Uterus (tissue), 4 donors: ENCODE results near the gene VDAC1. TPM values are rescaled to one million over a fixed set of nuclear protein-coding genes. Genes with fewer than 3 reads are reported as not detected.

Experiments
- DNase-seq, 2 donors: peaks; one replicate each; pipeline ENCODE4 v3.0.0-alpha.2; 2019 to 2020
- H3K27ac ChIP-seq, 2 donors: fragments of 200-600 bp; sonication (generic); 1 replicate in 1 of 2; 2 replicates in 1 of 2; pipeline ENCODE4 v1.5.1; 2016 to 2018
- H3K27me3 ChIP-seq, 2 donors: fragments of 200-600 bp; sonication (generic); one replicate each; pipeline ENCODE4 v1.5.1; 2018 to 2019; ENCODE audit warnings: control low read depth in 1 of 2
- H3K36me3 ChIP-seq, 2 donors: fragments of 200-600 bp; sonication (generic); one replicate each; pipeline ENCODE4 v1.5.1; 2019; ENCODE audit warnings: control low read depth in 1 of 2
- H3K4me1 ChIP-seq, 2 donors: fragments of 200-600 bp; sonication (generic); one replicate each; pipeline ENCODE4 v1.5.1; 2018 to 2019; ENCODE audit warnings: control low read depth in 1 of 2
- H3K4me3 ChIP-seq, 2 donors: fragments of 200-600 bp; sonication (generic); 1 replicate in 1 of 2; 2 replicates in 1 of 2; pipeline ENCODE4 v1.5.1; 2018 to 2019; ENCODE audit warnings: mild to moderate bottlenecking in 1 of 2
- H3K9me3 ChIP-seq, 2 donors: fragments of 200-600 bp; sonication (generic); one replicate each; pipeline ENCODE4 v1.5.1; 2019; ENCODE audit warnings: control low read depth in 1 of 2
- POLR2A ChIP-seq, 2 donors: fragments of 450-650 bp; IDR thresholded peaks; one replicate each; pipeline ENCODE4 v1.6.1; 2016; ENCODE audit warnings: antibody characterized with exemption in 2 of 2, mild to moderate bottlenecking in 1 of 2, moderate library complexity in 1 of 2
- intact Hi-C: fragments of 100-400 bp; cut with DNase I; formaldehyde crosslinking; loops from one replicate; pipeline ENCODE4 v1.15.1; 2023; ENCODE audit warnings: low total_unique reads
- total RNA-seq, 4 donors: library from RNA; depleted of rRNA in 3 of 4; stranded (reverse); fragments of >200 nt in 3 of 4; gene quantifications; one replicate each; pipeline versions ENCODE4 v1.1.0 to v1.2.4, GENCODE V29; 2014 to 2023
- TF ChIP-seq, protein P1 (sequence below), 4 experiments: fragments of 200-600 bp in 2 of 4; fragments of 450-650 bp in 2 of 4; sonication (generic) in 2 of 4; IDR thresholded peaks; one replicate each; pipeline ENCODE4 v1.5.1; 2016 to 2019; ENCODE audit warnings: antibody characterized with exemption in 4 of 4, mild to moderate bottlenecking in 2 of 4, moderate library complexity in 1 of 4
- donor health status: DM: yes; HTN: yes; CAD: no.

VDAC1 gene
- total RNA-seq, 4 donors from 2014 or later = 19.4 to 112 (median 79.8) TPM

DNA sequence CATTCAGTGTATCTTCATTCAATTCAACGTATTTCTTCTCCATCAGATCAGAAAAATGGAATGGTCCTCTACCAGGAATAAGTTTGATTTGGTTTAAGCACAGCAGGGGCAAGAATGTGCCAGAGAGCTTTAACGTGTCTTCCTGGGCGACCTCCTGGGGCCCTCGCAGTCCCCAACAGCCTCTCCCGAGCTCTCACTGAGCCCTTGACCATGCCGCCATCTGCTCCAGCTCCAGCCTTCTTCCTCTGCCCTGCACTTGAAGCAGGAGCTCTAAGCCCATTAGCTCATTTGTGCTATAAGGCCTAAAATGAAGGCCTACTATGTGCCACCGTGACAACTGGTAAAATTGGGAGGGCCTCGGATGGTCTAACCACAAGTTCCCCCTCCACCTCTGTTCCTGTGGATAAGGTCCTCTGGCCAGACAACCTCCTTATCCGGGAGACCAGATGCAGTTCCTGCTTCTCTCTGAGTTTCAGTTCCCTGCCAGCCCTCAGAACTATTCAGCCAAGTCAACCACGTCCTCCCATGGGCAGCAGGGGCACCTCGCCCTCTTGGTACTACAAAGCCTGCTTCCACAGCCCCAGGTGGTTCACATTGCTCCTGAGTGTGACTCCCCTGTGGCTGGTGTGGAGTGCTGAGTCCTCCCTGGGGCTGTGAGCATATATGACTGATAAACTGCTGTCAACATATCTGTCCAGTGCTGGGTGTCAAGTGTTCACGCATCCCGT lies 72.2 kb downstream of the VDAC1 start:
- intact Hi-C loops = no loop called here
- TF ChIP-seq, protein P1, sequence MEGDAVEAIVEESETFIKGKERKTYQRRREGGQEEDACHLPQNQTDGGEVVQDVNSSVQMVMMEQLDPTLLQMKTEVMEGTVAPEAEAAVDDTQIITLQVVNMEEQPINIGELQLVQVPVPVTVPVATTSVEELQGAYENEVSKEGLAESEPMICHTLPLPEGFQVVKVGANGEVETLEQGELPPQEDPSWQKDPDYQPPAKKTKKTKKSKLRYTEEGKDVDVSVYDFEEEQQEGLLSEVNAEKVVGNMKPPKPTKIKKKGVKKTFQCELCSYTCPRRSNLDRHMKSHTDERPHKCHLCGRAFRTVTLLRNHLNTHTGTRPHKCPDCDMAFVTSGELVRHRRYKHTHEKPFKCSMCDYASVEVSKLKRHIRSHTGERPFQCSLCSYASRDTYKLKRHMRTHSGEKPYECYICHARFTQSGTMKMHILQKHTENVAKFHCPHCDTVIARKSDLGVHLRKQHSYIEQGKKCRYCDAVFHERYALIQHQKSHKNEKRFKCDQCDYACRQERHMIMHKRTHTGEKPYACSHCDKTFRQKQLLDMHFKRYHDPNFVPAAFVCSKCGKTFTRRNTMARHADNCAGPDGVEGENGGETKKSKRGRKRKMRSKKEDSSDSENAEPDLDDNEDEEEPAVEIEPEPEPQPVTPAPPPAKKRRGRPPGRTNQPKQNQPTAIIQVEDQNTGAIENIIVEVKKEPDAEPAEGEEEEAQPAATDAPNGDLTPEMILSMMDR (IDR thresholded peaks at IDR 0.05) = no peak
- no peak for TF ChIP-seq POLR2A (IDR thresholded peaks at IDR 0.05)
- H3K4me1 ChIP-seq = no peaks in the 10 kb centered on the region
- DNase-seq = no peak
- H3K36me3 ChIP-seq = no peaks in the 10 kb centered on the region
- no peak overlapping the region for H3K27ac ChIP-seq
- no peaks in the 10 kb centered on the region for H3K27me3 ChIP-seq
- no peak overlapping the region for H3K4me3 ChIP-seq
- H3K9me3 ChIP-seq = no peaks in the 10 kb centered on the region

DNA sequence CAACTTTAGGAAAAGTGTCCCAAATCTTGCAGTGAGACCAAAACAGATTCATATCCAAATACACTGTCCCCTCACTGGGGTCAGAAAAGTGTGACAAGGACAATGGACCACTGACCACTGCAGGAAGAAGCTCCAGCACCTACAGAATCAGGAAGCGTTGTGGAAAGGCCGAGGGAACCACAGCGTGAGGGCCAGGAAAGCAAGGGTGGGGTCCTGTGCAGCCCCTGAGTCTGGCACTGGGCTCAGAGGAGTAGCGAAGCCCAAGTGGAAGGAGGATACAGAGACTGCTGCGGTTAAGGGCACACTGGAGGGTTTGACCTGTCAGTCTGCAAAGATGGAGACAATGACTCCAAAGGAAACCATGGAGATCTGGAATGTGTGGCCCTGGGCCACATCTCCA lies 73.2 kb downstream of the VDAC1 start:
- TF ChIP-seq, protein P1 (IDR thresholded peaks at IDR 0.05) = no peak
- TF ChIP-seq POLR2A (IDR thresholded peaks at IDR 0.05) = no peak
- H3K4me3 ChIP-seq = no peak overlapping the region
- no peak overlapping the region for H3K27ac ChIP-seq
- DNase-seq = no peak
- no peaks in the 10 kb centered on the region for H3K4me1 ChIP-seq
- no peaks in the 10 kb centered on the region for H3K9me3 ChIP-seq
- no peaks in the 10 kb centered on the region for H3K27me3 ChIP-seq
- intact Hi-C loops = no loop called here
- no peaks in the 10 kb centered on the region for H3K36me3 ChIP-seq

GRCh38 chr5:133930813-133931090 lies 74.0 kb downstream of the VDAC1 start:
- Histone ChIP-seq H3K27ac (no peak overlapping the region), H3K4me1 (no peaks in the 10 kb centered on the region), H3K4me3 (no peak overlapping the region), H3K36me3 (no peaks in the 10 kb centered on the region), H3K9me3 (no peaks in the 10 kb centered on the region), H3K27me3 (no peaks in the 10 kb centered on the region)
- TF ChIP-seq, protein P1 (IDR thresholded peaks at IDR 0.05) = no peak
- no peak for TF ChIP-seq POLR2A (IDR thresholded peaks at IDR 0.05)
- DNase-seq = no peak
- intact Hi-C loops = no loop called here

GRCh38 chr5:133930061-133930812 lies 74.5 kb downstream of the VDAC1 start:
- H3K27me3 ChIP-seq = no peaks in the 10 kb centered on the region
- intact Hi-C loops = no loop called here
- no peak overlapping the region for H3K27ac ChIP-seq
- no peaks in the 10 kb centered on the region for H3K36me3 ChIP-seq
- no peak overlapping the region for H3K4me3 ChIP-seq
- DNase-seq = no peak
- no peaks in the 10 kb centered on the region for H3K4me1 ChIP-seq
- no peaks in the 10 kb centered on the region for H3K9me3 ChIP-seq
- TF ChIP-seq, protein P1 (IDR thresholded peaks at IDR 0.05) = no peak
- no peak for TF ChIP-seq POLR2A (IDR thresholded peaks at IDR 0.05)

DNA sequence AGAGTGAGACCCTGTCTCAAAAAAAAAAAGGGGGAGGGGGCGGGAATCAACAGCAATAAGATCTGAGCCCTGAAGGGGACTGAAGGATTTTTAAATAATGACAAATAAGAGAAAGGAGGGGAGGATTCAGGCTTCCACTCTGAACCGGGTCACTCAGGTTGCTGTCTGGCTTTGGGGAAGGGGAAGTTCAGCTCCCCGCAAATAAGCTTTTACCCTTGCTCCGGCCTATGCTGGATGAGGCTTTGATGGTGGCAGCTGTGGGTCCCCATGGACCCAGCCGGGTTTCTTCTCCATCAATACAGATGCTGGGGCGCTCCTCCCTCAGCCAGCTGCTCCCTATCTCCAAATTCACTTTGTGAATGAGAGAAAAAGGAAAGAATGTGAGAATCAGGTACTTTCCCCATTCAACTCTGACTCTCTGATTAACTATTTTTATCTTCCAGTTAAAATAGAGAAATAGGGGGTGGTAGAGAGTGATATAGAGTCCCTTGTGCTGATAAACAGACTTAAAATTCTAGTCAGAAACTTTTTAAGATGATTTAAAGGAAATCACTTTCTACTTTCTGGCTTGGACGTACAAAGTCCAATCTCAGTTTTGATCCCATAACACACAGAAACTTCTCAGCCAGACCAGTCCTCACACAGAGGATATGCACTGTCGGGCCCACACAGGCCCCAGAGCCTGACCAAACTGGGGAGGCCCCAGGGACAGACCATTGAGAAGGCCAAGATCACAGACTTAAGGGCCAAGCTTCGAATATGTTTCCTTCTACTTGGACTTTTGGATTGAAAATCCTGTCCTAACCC lies 76.0 kb downstream of the VDAC1 start:
- Histone ChIP-seq H3K9me3 (no peaks in the 10 kb centered on the region), H3K27ac (no peak overlapping the region), H3K27me3 (no peaks in the 10 kb centered on the region), H3K4me3 (no peak overlapping the region), H3K4me1 (no peaks in the 10 kb centered on the region), H3K36me3 (no peaks in the 10 kb centered on the region)
- TF ChIP-seq, protein P1 (IDR thresholded peaks at IDR 0.05) = no peak
- TF ChIP-seq POLR2A (IDR thresholded peaks at IDR 0.05) = no peak
- intact Hi-C loops = no loop called here
- DNase-seq = no peak
